Left forelimb (tissue), 1 donor: ENCODE measurements around the gene ZSWIM6.
"Not testable (repeated sequence)": the region's sequence is repeated elsewhere in the genome, so short reads cannot be mapped to it uniquely, and the experiment has no call there.

Experiments
- DNase-seq: peaks from one replicate; pipeline ENCODE4 v3.0.0-alpha.2; 2018; ENCODE audit warnings: low spot score

Gene ZSWIM6

DNA sequence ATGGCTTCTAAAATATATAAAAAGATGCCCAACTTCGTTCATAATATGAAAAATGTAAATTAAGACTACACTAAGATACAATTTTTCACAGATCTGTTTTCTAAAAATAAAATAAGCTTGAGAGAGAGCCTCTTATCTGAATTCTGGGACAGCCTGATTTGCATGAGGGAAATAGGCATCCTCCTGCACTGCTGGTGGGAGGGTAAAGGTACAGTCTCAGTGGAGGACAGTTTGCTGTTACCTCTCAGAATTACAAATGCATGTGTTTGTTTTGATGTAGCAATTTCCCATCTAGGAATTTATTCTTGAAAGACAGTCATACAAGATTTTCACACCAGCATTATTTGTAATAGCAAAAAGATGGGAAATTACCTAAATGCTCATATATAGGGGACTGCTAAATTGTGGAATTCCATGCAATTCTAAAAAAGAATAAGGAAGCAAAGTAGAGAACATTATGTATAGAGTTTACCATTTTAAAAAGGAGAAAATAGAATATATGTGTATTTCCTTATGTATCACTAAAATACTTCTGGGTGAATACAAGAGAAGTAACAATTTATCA lies 75.7 kb downstream of the ZSWIM6 start:
- no peak for DNase-seq

DNA sequence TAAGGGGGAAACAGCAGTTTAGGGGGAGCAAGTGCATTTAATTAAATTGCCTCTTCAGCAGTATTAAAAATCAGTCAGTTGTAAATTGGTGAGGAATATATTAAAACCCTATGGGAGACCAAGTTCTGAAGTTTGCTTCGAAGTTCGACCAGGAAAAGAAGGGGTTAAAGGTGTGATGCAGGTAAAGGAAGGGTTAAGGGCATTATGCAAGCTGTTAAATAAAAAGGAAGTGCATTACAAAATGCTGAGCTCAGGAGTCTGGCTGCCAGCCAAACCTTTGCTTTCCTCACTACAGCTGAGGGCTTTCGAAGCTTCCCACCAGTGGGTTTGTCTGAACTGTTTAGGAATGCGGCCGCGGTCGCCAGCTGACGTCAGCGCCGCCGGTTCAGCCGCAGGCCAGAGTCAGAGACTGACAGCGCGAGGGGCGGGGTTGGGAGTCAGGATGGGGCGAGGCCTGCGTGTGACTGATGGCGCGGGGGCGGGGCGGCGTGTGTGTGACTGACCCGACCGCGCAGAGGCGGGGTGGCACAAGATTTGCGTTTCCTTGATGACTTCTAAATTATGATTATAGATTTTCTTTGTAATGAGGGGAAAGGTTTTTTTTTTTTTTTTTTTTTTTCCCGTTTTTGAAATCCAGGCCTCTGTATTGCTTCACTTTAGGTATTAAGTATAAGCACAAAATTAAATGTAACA lies 76.6 kb downstream of the ZSWIM6 start:
- DNase-seq: peak; percentile 99

DNA sequence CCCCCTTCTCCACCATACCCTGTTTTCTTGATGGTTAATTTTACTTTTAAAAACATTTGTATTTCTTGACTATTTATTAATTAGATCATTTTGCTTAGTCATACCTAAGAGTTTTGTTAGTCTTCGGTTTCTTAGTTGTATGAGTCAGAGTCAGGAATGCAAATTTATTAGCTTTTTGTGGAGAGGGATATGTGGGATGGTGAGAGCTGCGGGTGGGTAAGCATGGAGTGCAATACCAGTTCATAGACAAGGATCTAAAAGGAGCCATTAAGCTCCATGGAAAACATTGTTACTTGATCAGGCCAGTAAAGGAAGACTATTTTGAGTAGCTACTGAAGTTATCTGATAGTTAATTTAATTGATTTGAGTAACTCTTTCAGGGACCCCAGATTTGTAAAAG lies 77.5 kb downstream of the ZSWIM6 start:
- DNase-seq: no peak

DNA sequence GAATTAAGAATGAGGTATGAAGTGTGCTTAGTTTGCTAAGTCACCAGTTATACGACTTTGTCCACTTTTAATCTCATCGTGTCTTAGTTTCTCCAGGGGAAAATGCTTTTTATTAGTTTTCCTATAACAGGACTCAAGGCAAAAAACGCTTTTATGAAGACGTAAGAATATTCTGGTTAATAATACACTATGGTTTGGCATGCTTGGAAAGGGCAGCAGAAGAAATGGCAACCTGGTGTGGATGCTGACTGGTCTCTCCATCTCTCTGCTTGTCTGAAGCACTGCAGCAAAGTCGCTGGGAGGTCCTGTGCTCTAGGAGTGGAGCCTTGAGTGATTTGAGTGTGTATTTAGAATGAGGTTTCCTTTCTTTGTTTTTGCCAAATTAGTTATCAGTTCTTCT lies 78.8 kb downstream of the ZSWIM6 start:
- no peak for DNase-seq

DNA sequence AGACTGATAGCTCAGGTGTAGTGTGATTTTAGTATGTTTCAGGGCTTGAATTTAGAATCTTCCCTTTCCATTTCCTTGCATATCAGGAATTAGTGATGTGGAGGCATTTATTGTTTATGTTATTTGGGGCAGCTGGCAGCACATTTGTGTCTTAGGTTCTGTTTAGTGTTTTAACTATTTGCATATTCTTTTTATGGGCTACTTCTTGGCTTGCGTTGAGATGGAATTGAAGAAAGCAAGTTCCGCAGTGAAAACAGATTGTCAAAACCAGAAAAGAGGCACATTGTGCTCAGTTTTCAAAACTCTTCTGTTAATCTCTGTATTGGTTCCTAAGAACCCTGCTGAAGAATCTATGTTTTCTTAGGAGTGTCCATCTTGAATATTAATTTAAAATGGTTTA lies 80.3 kb downstream of the ZSWIM6 start:
- no peak for DNase-seq

DNA sequence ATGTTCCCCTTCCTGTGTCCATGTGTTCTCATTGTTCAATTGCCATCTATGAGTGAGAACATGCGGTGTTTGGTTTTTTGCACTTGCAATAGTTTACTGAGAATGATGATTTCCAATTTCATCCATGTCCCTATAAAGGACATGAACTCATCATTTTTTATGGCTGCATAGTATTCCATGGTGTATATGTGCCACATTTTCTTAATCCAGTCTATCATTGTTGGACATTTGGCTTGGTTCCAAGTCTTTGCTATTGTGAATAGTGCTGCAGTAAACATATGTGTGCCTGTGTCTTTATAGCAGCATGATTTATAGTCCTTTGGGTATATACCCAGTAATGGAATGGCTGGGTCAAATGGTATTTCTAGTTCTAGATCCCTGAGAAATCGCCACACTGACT lies 81.1 kb downstream of the ZSWIM6 start:
- not testable (repeated sequence) for DNase-seq

DNA sequence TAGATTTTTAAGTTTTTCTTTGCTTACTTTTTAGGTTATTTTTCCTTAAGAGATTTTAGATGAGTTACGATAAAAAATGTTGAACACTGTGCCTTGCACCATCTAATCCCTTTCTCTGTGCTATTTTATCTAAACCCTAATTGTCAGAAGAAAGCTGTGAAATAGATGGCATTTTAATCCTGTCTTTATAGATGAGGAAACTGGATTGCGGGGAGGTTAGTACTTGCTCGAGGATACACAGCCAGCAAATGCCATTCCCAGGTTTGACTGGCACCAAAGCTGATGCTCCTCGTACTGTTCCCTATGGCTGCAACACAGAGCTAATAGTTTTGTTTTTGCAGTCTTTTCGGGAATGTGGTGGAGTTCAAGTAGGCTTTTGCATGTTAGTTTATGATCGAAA lies 82.7 kb downstream of the ZSWIM6 start:
- no peak for DNase-seq

DNA sequence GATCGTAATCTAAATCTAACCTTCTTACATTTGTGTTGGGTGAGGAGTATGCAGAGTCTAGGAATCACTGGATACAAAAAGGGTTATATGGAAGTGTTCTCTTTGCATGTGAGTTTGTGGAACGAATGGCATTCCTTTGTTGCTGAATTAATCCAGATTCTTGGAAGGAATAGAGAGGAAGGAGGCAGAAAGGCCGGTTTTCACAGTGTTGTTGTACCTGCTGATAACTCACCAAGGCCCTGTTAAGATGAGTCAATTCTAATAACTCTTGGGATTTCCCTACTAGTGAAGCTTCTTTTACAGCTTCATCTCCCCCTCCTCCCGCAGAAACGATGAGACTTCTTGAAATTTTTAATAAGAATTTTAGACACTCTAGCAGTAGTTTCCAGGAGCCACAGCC lies 84.0 kb downstream of the ZSWIM6 start:
- DNase-seq: no peak

DNA sequence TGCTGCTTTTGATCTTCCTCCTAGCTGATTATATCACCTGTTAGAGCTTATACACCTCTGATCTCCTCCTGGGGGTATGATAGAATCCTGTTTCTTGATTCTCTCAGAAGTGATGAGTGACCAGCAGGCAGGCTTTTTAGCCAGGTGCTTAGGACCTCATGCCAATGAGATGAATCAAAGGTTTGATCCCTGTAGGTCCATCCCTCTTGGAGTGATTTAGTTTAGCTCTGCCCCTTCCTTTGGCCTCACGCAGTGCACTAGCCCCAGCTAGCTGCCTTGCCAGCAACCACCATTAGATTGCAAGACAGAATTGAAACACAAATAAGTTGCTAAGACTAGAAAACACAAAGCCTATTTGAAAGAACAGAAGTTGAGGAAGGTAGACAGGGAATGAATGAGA lies 84.4 kb downstream of the ZSWIM6 start:
- DNase-seq: no peak

DNA sequence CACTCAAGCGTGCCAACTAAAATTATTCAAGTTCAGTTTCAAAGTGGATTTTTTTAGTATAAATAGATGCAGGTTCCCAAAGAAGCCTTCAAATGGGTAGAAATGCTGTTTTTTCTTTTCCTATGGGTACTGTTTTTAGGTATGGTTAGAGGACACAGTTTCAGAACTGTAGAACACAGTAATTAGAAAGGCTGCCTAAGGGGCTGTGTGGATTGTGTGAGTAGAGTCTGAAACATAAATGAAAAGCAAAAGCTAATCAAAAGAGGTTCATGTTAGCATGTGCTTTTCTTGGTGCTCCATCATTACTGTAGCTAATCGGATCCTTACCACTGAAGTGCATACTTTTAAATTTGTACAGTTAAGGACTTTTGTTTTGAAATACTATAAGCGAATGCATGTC lies 85.3 kb downstream of the ZSWIM6 start:
- DNase-seq: no peak

DNA sequence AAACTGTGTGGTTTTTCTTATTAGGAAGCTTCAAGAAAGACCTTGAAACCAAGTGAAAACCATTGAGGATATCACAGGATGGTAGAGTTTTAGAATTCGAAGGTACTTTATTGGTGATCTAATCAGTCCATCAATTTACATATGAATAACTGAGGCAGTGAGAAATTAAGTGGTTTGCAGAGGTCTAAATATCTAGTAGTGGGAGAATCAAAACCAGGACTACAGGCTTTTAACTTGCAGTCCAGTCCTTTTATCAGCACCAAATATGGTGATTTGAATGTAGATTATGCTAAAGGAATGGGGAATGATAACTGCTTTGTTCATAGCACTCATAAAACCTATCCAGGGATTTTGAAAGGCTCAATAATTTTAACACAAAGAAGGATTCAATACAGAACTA lies 85.8 kb downstream of the ZSWIM6 start:
- DNase-seq: no peak

DNA sequence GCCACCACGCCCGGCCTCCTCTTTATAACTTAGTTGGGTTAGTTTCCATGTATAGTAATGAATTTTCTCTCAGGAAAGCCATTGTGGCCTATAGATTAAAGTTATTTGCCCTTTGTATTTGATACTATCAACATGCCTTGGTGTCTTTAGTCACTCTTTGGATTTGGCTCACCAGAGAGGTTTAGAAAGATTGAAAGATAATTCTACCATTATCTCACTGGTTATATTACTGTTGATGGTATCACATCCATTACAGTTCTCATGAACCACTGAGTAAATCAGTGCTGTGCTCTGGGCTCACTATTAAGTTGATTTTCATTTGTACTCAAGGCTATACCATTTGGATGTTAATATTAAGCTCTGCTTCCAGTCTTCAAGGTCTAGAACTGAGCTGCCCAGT lies 87.0 kb downstream of the ZSWIM6 start:
- DNase-seq: no peak

DNA sequence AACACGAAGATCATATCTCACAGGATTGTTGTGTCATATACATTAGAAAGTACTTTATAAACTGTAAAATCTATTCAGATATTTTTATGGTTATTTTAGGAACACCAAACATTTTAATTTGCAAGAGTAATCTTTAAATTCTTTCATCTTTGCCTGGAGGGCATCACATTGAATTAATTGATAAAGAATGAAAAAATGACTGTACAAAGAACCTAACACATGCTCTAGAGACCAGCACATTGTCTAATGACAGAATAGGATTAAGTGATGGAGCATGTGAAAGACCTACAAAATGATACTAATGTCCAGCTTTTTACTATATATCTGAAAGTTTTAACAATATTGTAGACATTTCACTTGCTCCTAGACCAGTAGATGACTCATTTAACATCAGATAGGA lies 88.0 kb downstream of the ZSWIM6 start:
- DNase-seq: no peak

DNA sequence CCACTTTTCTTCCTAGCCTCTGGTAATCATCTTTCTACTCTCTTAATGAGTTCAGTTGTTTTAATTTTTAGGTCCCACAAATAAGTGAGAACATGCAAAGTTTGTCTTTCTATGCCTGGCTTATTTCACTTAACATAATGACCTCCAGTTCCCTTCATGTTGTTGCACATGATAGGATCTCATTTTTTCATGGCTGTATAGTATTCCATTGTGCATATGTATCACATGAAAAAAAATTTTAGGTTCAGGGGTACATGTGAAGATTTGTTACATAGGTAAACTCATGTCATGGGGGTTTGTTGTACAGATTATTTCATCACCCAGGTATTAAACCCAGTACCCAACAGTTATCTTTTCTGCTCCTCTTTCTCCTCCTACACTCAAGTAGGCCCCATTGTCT lies 89.2 kb downstream of the ZSWIM6 start:
- not testable (repeated sequence) for DNase-seq

DNA sequence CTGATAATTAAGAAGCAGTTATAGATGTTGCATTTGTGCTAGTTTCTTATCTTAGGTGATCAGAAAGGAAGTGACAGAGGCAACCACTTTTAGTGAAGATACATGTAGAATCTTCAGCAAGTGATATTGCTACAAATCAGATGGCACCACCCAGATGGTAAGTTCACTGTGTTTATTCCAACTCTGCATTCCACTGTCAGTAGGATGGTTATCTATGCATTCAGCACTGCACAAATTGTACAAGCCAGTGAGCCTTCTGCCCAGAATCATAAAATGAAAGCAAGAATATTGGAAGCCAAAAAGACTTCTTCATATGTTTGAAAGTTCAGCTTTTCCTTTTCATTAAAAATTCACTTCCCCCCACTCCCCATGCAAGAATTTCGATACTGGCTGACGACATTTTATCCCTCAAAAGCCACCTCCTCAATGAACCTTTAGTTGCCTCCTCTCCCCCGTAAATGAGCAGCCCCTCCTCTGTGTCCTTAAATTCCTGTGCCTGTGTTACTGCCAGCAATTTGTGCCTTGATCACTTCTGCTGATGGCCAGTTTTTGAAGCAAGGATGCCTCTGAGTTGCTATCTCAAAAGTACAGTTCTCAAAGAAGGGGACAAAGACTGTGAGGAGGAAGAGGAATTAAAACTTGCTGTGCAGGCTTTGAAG lies 91.6 kb downstream of the ZSWIM6 start:
- DNase-seq: no peak

DNA sequence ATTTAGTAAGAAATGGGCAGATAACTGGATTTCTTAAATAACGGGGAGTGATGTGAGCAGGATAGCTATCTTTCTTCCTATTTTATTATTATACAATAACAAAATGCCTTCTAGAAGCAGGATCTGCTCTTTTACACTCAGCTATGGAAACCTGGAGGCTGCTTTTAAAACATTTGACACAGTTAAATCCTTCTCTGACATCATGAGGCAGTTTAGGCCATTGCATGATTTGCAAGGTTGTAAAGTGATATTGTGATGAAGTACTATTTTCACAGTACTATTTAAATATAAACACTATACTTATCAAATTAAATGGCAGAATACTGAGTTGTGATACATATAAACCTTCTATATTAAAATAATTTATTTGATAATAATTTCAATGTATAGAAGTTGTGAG lies 93.9 kb downstream of the ZSWIM6 start:
- DNase-seq: no peak

DNA sequence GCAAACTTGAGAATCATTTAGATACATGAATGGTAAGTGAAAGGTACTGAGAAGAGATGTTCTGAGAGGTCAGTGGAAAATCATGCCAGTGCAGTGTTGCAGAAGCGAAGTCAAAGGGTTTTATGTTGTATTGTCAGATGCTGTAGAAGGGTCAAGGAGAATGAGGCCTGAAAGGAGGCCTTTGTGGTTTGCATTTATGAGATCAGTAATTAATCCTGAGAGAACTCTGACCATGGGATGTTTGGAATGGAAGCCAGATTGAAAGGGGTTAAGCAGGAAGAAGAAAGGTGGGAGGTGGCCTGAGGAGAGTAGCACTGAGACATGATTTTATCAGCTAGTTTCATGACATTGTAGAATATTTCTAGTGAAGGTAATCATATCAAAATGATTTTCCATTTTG lies 97.8 kb downstream of the ZSWIM6 start:
- no peak for DNase-seq

DNA sequence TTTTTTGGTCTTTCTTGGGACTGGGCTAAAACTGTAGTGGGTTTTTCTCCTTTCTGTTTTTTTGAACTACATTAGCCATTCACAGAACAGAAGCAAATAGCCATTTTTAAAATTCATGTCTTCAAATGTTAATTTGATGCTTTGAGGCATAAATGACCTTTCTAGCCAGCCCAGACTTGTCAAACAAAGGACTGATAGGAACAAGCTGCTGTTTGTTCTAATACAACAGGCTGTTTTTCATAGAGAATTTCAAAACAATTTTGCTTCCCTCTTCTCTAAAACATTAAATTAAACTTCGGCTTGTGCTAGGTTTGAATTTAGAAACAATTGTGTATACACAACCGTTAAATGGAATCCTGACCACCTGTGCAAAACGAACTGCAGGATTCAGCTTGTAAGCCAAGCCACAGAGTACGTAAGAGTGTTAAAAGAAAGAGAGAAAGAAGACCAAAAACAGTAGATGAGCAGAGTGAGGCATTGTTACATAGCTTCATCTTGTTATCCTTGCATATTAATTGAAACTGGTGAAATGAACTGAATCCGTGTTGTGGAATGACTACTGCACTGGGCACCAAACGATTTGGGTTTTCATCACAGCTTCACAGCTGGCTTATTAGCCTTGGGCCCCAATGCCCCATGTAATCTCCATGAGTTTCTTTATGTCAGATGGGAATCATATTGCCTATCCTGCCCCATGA lies 100.0 kb downstream of the ZSWIM6 start:
- DNase-seq: no peak

DNA sequence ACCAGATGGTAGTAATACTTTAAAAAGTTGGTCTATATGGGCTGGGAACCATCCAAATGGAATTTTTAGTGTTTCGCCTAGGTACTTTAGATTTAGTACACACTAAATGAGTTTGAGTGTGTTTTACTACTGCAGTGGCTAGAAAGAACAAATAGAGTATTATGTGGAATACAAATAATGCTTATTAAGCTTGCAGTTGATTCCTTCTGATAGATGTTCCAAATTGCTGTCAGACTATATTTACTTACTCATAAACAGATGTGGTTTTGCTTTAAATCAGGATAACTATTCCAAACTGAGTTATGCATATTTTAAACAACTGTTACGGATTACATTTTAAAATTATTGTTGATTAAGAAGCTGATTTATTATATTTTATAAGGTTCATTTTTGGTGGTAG lies 103.3 kb downstream of the ZSWIM6 start:
- no peak for DNase-seq

DNA sequence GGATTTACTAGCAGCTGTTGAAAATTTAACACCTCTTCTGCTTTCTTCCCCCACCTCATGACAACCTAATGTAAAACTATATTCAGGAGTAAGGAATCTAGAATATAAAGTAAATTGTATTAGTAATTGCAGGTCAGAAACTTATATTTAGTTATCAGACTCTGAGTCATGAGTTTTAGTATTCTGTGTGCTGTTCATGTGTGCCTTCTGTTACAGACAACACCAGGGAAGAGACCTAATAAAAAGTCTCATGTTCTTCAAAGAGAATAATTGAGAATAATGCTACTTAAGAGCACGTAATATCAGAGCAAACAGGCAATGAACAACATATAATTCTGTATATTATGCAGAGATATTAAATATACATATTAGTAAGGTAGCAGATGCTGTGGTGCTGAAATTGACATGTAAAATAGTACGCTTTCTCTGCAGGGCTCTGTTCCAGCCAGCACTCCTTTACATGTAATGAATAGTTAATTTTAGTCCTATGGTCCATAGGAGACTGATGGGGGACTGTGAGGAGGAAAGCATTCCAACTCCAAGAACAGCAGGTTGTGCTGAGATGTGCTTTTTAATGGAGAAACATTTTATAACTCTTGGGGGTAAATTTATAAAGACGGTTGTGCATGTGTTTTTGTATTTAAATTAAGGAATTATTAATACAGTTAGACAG lies 106.4 kb downstream of the ZSWIM6 start:
- no peak for DNase-seq

DNA sequence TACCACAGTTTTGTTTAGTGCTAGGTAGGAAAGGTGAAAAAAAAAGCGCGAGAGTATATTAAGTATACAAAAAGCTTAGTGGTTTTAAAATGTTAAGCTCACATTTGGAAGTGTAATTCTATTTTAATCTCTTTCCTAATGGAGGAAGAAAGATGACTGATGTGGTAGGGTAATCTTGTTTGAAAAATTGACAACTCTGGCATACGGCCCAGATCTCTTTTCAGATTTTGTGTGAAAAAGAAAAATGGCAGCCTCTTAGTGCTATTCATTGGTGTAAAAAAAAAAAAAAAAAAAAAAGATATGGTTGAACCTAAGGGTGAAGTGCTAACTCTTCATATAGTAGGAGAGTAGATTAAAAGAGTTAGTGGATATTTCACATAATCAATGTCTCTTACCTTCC lies 108.0 kb downstream of the ZSWIM6 start:
- no peak for DNase-seq

DNA sequence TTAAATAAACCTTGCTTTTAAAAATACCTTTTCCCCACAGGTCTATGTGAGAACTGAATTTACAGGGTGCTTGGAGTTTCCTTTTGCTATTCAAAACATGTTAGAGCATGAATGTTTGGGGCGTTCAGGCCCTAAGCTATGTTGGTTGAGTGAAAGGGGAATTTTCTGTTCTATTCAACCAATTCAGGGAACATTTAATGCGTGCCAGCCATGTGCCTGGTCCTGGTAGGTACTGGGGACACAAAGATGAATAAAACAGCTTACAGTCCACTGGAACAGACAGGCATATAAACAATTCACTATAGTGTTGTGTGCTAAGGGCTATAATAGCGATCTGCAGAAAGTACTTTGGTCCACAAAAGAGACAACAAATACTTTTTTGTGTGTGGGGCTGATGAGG lies 108.5 kb downstream of the ZSWIM6 start:
- no peak for DNase-seq

DNA sequence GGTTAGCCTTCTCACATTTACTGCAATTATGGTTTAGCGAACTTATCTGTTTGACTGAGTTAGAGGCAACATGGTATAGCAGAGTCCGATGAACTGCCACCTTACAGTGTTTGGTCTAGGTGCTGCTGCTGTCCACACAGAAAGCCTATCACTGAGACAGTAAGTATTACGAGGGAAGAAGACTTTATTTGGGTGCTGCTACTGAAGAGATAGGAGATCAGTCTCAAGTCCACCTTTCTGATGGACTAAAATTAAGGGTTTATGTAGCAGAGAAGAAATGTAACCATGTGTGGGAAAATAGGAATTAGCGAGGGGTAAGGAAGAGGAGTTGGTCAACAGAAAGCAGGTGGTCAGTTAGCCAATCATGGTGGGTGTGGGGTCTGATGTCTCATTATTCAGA lies 109.7 kb downstream of the ZSWIM6 start:
- DNase-seq: no peak
